Endodermal cell (in vitro differentiated cells): ENCODE data around the gene TMEM236. TPM values are rescaled to one million over a fixed set of nuclear protein-coding genes. Genes with fewer than 3 reads are reported as not detected.
A peak's percentile ranks its signal among the peaks of the same experiment; 100 is the strongest.

Experiments used
- DNase-seq: peaks from one replicate; pipeline ENCODE4 v3.0.0-alpha.2; 2017
- H3K27ac ChIP-seq: 2 replicates; pipeline ENCODE4 v1.5.1; 2013; ENCODE audit warnings: mild to moderate bottlenecking, low read depth, low read length, moderate library complexity
- H3K27me3 ChIP-seq: 2 replicates; pipeline ENCODE4 v1.6.1; 2013; ENCODE audit warnings: mild to moderate bottlenecking, low read length, moderate library complexity; ENCODE audit not compliant: insufficient read depth, control insufficient read depth, poor library complexity, severe bottlenecking
- H3K36me3 ChIP-seq: 2 replicates; pipeline ENCODE4 v1.7.0; 2013; ENCODE audit warnings: mild to moderate bottlenecking, low read length, moderate library complexity; ENCODE audit not compliant: control insufficient read depth, insufficient read depth
- H3K4me1 ChIP-seq: one replicate; pipeline ENCODE4 v1.7.0; 2013; ENCODE audit warnings: low read length; ENCODE audit not compliant: control insufficient read depth, insufficient read depth
- H3K4me3 ChIP-seq: 2 replicates; pipeline ENCODE4 v1.5.1; 2013; ENCODE audit warnings: mild to moderate bottlenecking, low read length, moderate library complexity
- H3K9ac ChIP-seq: 2 replicates; pipeline ENCODE4 v1.6.1; 2013; ENCODE audit warnings: mild to moderate bottlenecking, low read length, moderate library complexity; ENCODE audit not compliant: poor library complexity, severe bottlenecking; ENCODE audit errors: extremely low read depth
- H3K9me3 ChIP-seq: 2 replicates; pipeline ENCODE4 v1.6.1; 2013; ENCODE audit warnings: mild to moderate bottlenecking, low read length, moderate library complexity; ENCODE audit not compliant: control insufficient read depth
- H3K27ac Mint-ChIP-seq: 2 replicates; pipeline ENCODE4 v1.8.0; 2020; ENCODE audit warnings: mixed read lengths
- H3K27me3 Mint-ChIP-seq: 2 replicates; pipeline ENCODE4 v1.8.0; 2021; ENCODE audit warnings: mild to moderate bottlenecking, mixed read lengths; ENCODE audit not compliant: insufficient read depth
- H3K36me3 Mint-ChIP-seq: 2 replicates; pipeline ENCODE4 v1.8.0; 2020; ENCODE audit warnings: low read depth, mixed read lengths
- H3K4me1 Mint-ChIP-seq: 2 replicates; pipeline ENCODE4 v1.8.0; 2020; ENCODE audit warnings: mixed read lengths
- H3K4me3 Mint-ChIP-seq: 2 replicates; pipeline ENCODE4 v1.8.0; 2020; ENCODE audit warnings: mild to moderate bottlenecking, moderate library complexity, mixed read lengths
- H3K9me3 Mint-ChIP-seq: 2 replicates; pipeline ENCODE4 v1.8.0; 2020; ENCODE audit warnings: mild to moderate bottlenecking, mixed read lengths
- WGBS, 2 experiments: methylation state at CpG; one replicate each; pipeline versions ENCODE4 v1.1.5 to v1.1.7; 2013; ENCODE audit warnings: missing lambda C conversion rate in 2 of 2, mixed read lengths in 1 of 2; ENCODE audit not compliant: insufficient coverage in 1 of 2, insufficient read length in 1 of 2; 5-methylcytosine and 5-hydroxymethylcytosine counted together
- total RNA-seq, 2 donors: library from RNA; stranded (reverse); fragmentation: NEBNext Ultra II Directional in 1 of 2; extraction: Animal tissue kit (Norgen Biotek cat#: 25700) in 1 of 2; gene quantifications; 2 replicates in 1 of 2; 3 replicates in 1 of 2; pipeline ENCODE4 v1.2.1, GENCODE V29; 2021
- TF ChIP-seq, protein P1 (sequence below): fragments of 200-600 bp; sonication (generic); conservative IDR thresholded peaks from 2 replicates; pipeline ENCODE4 v1.5.0; 2021; ENCODE audit warnings: antibody characterized with exemption, mild to moderate bottlenecking

Gene TMEM236
- total RNA-seq, 2 donors from 2014 or later = 0.04 TPM; not detected in 1

DNA sequence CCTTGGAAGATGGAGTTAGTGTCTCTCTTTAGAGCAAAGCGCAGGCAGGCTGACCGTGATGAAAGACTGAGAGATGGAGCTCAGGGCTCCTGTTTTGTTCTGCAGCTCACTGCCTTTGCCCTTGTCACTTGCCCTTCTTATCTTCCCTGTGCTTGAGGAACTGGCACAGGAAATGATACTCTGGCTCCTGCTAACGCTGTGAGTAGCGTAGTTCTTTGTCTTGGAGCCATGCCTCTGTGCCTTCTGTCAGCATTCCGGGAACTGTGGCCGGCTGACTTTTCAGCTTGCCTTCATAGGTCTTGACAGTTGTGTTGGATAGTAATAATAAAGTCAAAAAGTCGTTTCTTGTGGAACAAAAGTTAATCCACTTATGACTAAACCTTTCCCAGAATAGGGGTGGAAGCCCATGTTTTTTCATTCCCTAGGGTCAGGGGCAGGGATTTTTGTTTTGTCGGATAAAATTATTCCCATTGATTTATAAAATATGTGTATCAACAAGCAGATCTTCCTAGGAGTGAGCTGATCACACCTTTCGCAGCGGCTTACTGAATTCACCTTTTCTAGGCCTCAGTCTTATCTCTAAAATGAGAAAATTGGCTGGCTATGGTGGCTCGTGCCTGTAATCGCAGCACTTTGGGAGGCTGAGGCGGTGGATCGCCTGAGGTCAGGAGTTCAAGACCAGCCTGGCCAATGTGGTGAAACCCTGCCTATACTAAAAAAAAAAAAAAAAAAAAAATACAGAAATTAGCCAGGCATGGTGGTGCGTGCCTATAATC is 16.6 kb upstream of the TMEM236 start:
- H3K27ac ChIP-seq = no peak overlapping the region
- H3K27me3 Mint-ChIP-seq = no peaks in the 10 kb centered on the region
- H3K9me3 ChIP-seq = no peaks in the 10 kb centered on the region
- no peaks in the 10 kb centered on the region for H3K4me1 Mint-ChIP-seq
- H3K9me3 Mint-ChIP-seq = no peaks in the 10 kb centered on the region
- DNase-seq = no peak
- H3K27ac Mint-ChIP-seq = no peak overlapping the region
- no peak overlapping the region for H3K4me3 Mint-ChIP-seq
- H3K36me3 ChIP-seq = no peaks in the 10 kb centered on the region
- H3K4me1 ChIP-seq = peaks cover 4% of the 10 kb centered on the region
- H3K9ac ChIP-seq = no peak overlapping the region
- TF ChIP-seq, protein P1, sequence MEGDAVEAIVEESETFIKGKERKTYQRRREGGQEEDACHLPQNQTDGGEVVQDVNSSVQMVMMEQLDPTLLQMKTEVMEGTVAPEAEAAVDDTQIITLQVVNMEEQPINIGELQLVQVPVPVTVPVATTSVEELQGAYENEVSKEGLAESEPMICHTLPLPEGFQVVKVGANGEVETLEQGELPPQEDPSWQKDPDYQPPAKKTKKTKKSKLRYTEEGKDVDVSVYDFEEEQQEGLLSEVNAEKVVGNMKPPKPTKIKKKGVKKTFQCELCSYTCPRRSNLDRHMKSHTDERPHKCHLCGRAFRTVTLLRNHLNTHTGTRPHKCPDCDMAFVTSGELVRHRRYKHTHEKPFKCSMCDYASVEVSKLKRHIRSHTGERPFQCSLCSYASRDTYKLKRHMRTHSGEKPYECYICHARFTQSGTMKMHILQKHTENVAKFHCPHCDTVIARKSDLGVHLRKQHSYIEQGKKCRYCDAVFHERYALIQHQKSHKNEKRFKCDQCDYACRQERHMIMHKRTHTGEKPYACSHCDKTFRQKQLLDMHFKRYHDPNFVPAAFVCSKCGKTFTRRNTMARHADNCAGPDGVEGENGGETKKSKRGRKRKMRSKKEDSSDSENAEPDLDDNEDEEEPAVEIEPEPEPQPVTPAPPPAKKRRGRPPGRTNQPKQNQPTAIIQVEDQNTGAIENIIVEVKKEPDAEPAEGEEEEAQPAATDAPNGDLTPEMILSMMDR = no peak
- H3K36me3 Mint-ChIP-seq = no peaks in the 10 kb centered on the region
- H3K4me3 ChIP-seq = no peak overlapping the region
- H3K27me3 ChIP-seq = no peaks in the 10 kb centered on the region
- WGBS, 2 experiments = 91 to 94% methylated on average over 8 to 14 of the region's 15 CpGs

DNA sequence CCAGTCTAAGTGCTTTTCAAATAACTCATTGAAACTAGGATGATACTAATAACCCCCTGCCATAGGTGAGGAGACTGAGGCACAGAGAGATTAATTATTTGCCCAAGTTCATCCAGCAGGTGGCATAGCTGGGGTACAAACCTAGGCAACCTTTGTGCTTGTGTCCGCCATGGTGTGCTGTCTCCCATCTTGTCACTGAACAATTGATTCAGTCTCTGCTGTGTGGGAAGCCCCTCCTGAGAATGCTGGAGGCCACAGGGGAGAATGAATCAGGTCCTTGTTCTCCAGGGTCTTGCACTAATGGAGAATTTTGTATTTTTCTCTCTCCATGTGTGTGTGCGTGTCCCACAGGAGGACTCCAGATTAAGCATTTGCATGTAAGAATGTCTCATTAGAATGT is 15.8 kb upstream of the TMEM236 start:
- H3K9me3 Mint-ChIP-seq = no peaks in the 10 kb centered on the region
- 96% methylated on average over 2 of the region's 2 CpGs; no CpG with 5 or more reads in 1 of the 2 experiments for WGBS, 2 experiments
- Histone ChIP-seq H3K9me3 (no peaks in the 10 kb centered on the region), H3K27ac (no peak overlapping the region), H3K36me3 (no peaks in the 10 kb centered on the region), H3K27me3 (no peaks in the 10 kb centered on the region), H3K9ac (no peak overlapping the region), H3K4me1 (no peaks in the 10 kb centered on the region), H3K4me3 (no peak overlapping the region)
- no peak for DNase-seq
- no peaks in the 10 kb centered on the region for H3K36me3 Mint-ChIP-seq
- TF ChIP-seq, protein P1 = peak; percentile 25
- no peaks in the 10 kb centered on the region for H3K27me3 Mint-ChIP-seq
- H3K4me1 Mint-ChIP-seq = no peaks in the 10 kb centered on the region
- H3K4me3 Mint-ChIP-seq = no peak overlapping the region
- no peak overlapping the region for H3K27ac Mint-ChIP-seq

DNA sequence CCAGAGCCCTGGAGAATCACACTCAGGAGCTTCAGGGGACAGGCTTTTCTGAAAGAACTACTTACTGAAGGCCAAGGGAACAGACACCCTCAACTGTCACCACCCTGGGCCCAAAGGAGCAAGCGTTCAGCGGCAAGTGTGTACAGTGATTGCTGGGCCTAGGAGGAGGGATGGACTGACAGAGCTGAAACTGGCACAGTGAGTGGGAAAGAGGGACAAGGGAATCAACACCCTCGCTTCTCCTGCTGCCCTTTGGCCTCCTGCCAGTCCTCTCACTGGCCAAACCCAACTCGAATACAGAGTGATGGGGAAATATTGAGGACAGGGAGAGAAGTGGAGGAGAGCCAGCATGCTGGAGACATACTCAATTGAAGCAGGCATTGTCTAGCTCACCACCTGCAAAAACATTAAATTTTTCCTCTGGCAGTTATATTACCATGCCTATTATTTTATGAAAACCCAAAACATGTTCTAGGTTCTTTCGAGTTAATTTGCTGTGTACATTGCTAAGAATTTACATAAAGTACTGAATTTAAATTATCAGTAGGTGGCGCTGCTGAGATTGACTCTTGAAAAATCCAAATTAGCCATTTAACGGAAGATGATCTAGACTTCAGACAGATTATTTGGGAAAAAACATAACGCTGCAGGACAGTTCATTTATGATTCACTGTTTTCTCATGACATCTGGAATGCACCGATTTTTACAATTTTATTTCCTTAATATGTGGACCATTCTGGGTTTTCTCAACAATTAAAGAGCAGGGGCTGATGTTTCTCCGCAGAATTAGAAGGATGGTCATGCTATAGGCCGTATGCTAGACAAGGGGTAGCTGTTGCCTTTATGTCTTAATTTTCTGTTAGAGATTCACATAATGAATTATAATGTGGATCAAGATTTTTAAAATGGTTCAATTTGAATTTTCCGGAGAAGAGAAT is 14.7 kb upstream of the TMEM236 start:
- H3K4me1 ChIP-seq = no peaks in the 10 kb centered on the region
- H3K4me1 Mint-ChIP-seq = no peaks in the 10 kb centered on the region

More for the DNA sequence above, 14.7 kb upstream of the TMEM236 start:
- DNase-seq = no peak
- no peaks in the 10 kb centered on the region for H3K36me3 ChIP-seq
- H3K4me3 ChIP-seq = no peak overlapping the region
- WGBS, 2 experiments = 66 to 68% methylated on average over 9 to 12 of the region's 12 CpGs
- no peaks in the 10 kb centered on the region for H3K9me3 ChIP-seq
- no peaks in the 10 kb centered on the region for H3K36me3 Mint-ChIP-seq
- no peak overlapping the region for H3K27ac ChIP-seq
- H3K9me3 Mint-ChIP-seq = no peaks in the 10 kb centered on the region
- no peaks in the 10 kb centered on the region for H3K27me3 ChIP-seq
- no peak overlapping the region for H3K4me3 Mint-ChIP-seq
- no peaks in the 10 kb centered on the region for H3K27me3 Mint-ChIP-seq
- TF ChIP-seq, protein P1 = peak; percentile 79
- H3K9ac ChIP-seq = no peak overlapping the region
- no peak overlapping the region for H3K27ac Mint-ChIP-seq
